K562 (cell line): ENCODE results near the gene ALS2CL. TPM values are rescaled to one million over a fixed set of nuclear protein-coding genes. Genes with fewer than 3 reads are reported as not detected.
A peak's percentile ranks its signal among the peaks of the same experiment; 100 is the strongest.

Experiments used
- CBFA2T2 ChIP-seq: fragments of 450-650 bp; conservative IDR thresholded peaks from 2 replicates; pipeline ENCODE4 v1.6.1; 2017; ENCODE audit warnings: mild to moderate bottlenecking
- CC2D1A ChIP-seq: fragments of 450-650 bp; IDR thresholded peaks from 2 replicates; pipeline ENCODE4 v1.6.1; 2017; ENCODE audit warnings: mild to moderate bottlenecking
- HOXB6 ChIP-seq: fragments of 250-450 bp; sonication (Bioruptor Pico); IDR thresholded peaks from 2 replicates; pipeline ENCODE4 v1.5.1; 2022; ENCODE audit warnings: mild to moderate bottlenecking, borderline replicate concordance
- PCBP2 ChIP-seq: fragments of 200-400 bp; formaldehyde crosslinking; IDR thresholded peaks from 2 replicates; pipeline ENCODE4 v1.6.1; 2018; ENCODE audit warnings: low read length, low read depth, mild to moderate bottlenecking, moderate library complexity; ENCODE audit not compliant: poor library complexity, severe bottlenecking
- RBM39 ChIP-seq: fragments of 200-400 bp; formaldehyde crosslinking; optimal IDR thresholded peaks from 2 replicates; pipeline ENCODE3; 2018; ENCODE audit warnings: low read depth, low read length
- RFX5 ChIP-seq: IDR thresholded peaks from 2 replicates; pipeline ENCODE4 v1.6.1; 2011; ENCODE audit warnings: low read depth, mild to moderate bottlenecking, improper control_type of control experiment, low read length
- TAF1 ChIP-seq: IDR thresholded peaks from 2 replicates; pipeline ENCODE4 v1.6.1; 2011; ENCODE audit warnings: mild to moderate bottlenecking, low read length, moderate library complexity; ENCODE audit not compliant: insufficient read depth, control insufficient read depth, severe bottlenecking; ENCODE audit errors: extremely low read depth
- TAF15 ChIP-seq: fragments of 200-400 bp; formaldehyde crosslinking; IDR thresholded peaks from 2 replicates; pipeline ENCODE4 v1.6.1; 2017; ENCODE audit warnings: mild to moderate bottlenecking, low read depth, low read length, moderate library complexity
- ZBTB11 ChIP-seq, 3 experiments: fragments of 200-800 bp in 1 of 3; fragments of 250-450 bp in 1 of 3; fragments of 450-650 bp in 1 of 3; sonication (Bioruptor Pico) in 1 of 3; sonication (Bioruptor generic) in 1 of 3; formaldehyde crosslinking in 1 of 3; IDR thresholded peaks; 2 replicates each; pipeline versions ENCODE4 v1.6.1 to v1.8.0; 2016 to 2022; ENCODE audit warnings: mild to moderate bottlenecking in 2 of 3, missing genetic modification characterization in 2 of 3, missing compliant biosample characterization in 1 of 3, moderate library complexity in 1 of 3
- polyA plus RNA-seq, 8 experiments: library from polyadenylated mRNA; depleted of rRNA in 4 of 8; stranded (reverse) in 5 of 8; unstranded in 3 of 8; fragments of >200 nt; fragmentation: Nextera tagmentation in 2 of 8; fragmentation: Illumina TruSeq in 1 of 8; extraction: Ambion mirVana in 2 of 8; extraction: Trizol in 1 of 8; gene quantifications; 2 replicates each; pipeline versions ENCODE4 v1.2.1 to v1.2.3, GENCODE V29; 2011 to 2014; ENCODE audit warnings: inconsistent platforms in 1 of 8, missing spikeins in 1 of 8
- total RNA-seq, 7 experiments: library from RNA; depleted of rRNA in 6 of 7; stranded (reverse); fragments of >200 nt in 6 of 7; fragmentation: Illumina TruSeq in 2 of 7; extraction: Trizol in 2 of 7; gene quantifications; 2 replicates each; pipeline versions ENCODE4 v1.2.1 to v1.2.3, GENCODE V29; 2011 to 2021; ENCODE audit warnings: low replicate concordance in 1 of 7
- TF ChIP-seq, protein P1 (sequence below), 2 experiments: IDR thresholded peaks; 2 replicates each; pipeline ENCODE4 v1.6.1; 2011; ENCODE audit warnings: borderline replicate concordance in 1 of 2, control low read depth in 1 of 2, low read depth in 1 of 2, low read length in 1 of 2, mild to moderate bottlenecking in 1 of 2, mixed read lengths in 1 of 2, moderate library complexity in 1 of 2; ENCODE audit not compliant: insufficient read depth in 1 of 2, insufficient read length in 1 of 2, poor library complexity in 1 of 2, severe bottlenecking in 1 of 2; ENCODE audit errors: extremely low read depth in 1 of 2
- TF ChIP-seq, protein P2 (sequence below), 2 experiments: fragments of 200-800 bp in 1 of 2; sonication (Bioruptor generic) in 1 of 2; sonication (generic) in 1 of 2; formaldehyde crosslinking in 1 of 2; IDR thresholded peaks in 1 of 2; conservative IDR thresholded peaks in 1 of 2; 2 replicates each; pipeline versions ENCODE4 v1.5.0 to v1.6.1; 2016 to 2020; ENCODE audit warnings: missing compliant biosample characterization in 1 of 2, missing genetic modification characterization in 1 of 2, missing genetic modification reagents in 1 of 2
- TF ChIP-seq, protein P3 (sequence below), 3 experiments: fragments of 200-800 bp in 1 of 3; sonication (Bioruptor generic) in 1 of 3; sonication (generic) in 1 of 3; formaldehyde crosslinking in 1 of 3; IDR thresholded peaks; 2 replicates each; pipeline versions ENCODE4 v1.6.1 to v1.8.0; 2016 to 2022; ENCODE audit warnings: mild to moderate bottlenecking in 2 of 3, missing compliant biosample characterization in 2 of 3, missing genetic modification characterization in 2 of 3, missing genetic modification reagents in 1 of 3
- TF ChIP-seq, protein P4 (sequence below): fragments of 250-450 bp; sonication (Bioruptor Pico); IDR thresholded peaks from 2 replicates; pipeline ENCODE4 v1.5.0; 2022; ENCODE audit warnings: mild to moderate bottlenecking
- TF ChIP-seq, protein P5 (sequence below): IDR thresholded peaks from 3 replicates; pipeline ENCODE4 v1.6.1; 2011; ENCODE audit warnings: borderline replicate concordance, mild to moderate bottlenecking; ENCODE audit not compliant: insufficient read length, insufficient read depth

The ALS2CL gene
- total and polyA plus RNA-seq, 9 of the 15 experiments (the other 6 are each of a cell fraction or from before 2014, with no cell fraction given): 0.03 to 0.13 (median 0.05) TPM; not detected in 3

- TF ChIP-seq, protein P1, sequence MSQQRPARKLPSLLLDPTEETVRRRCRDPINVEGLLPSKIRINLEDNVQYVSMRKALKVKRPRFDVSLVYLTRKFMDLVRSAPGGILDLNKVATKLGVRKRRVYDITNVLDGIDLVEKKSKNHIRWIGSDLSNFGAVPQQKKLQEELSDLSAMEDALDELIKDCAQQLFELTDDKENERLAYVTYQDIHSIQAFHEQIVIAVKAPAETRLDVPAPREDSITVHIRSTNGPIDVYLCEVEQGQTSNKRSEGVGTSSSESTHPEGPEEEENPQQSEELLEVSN (IDR thresholded peaks at IDR 0.05; ENCODE audit: borderline replicate concordance in 1 of 2, extremely low read depth in 1 of 2, insufficient read depth in 1 of 2, insufficient read length in 1 of 2, low read depth in 1 of 2, low read length in 1 of 2, poor library complexity in 1 of 2, severe bottlenecking in 1 of 2): no peak
- TF ChIP-seq PCBP2: no peak
- TF ChIP-seq, protein P2, sequence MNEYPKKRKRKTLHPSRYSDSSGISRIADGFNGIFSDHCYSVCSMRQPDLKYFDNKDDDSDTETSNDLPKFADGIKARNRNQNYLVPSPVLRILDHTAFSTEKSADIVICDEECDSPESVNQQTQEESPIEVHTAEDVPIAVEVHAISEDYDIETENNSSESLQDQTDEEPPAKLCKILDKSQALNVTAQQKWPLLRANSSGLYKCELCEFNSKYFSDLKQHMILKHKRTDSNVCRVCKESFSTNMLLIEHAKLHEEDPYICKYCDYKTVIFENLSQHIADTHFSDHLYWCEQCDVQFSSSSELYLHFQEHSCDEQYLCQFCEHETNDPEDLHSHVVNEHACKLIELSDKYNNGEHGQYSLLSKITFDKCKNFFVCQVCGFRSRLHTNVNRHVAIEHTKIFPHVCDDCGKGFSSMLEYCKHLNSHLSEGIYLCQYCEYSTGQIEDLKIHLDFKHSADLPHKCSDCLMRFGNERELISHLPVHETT (CRISPR knock-in tag; conservative IDR thresholded peaks at IDR 0.05 in 1 of 2, IDR thresholded peaks at IDR 0.05 in 1 of 2): no peak
- TF ChIP-seq CBFA2T2: peak; percentile 21; the same call in 1 of the 2 replicates
- TF ChIP-seq ZBTB11 (CRISPR knock-in tag; IDR thresholded peaks at IDR 0.05): no peak
- no peak for TF ChIP-seq CC2D1A
- no peak for TF ChIP-seq RBM39
- TF ChIP-seq, protein P3, sequence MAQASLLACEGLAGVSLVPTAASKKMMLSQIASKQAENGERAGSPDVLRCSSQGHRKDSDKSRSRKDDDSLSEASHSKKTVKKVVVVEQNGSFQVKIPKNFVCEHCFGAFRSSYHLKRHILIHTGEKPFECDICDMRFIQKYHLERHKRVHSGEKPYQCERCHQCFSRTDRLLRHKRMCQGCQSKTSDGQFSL (CRISPR knock-in tag; IDR thresholded peaks at IDR 0.05): no peak
- TF ChIP-seq, protein P3 (tag; IDR thresholded peaks at IDR 0.05): no peak
- TF ChIP-seq HOXB6 (CRISPR knock-in tag): no peak
- no peak for TF ChIP-seq TAF1
- TF ChIP-seq, protein P4, sequence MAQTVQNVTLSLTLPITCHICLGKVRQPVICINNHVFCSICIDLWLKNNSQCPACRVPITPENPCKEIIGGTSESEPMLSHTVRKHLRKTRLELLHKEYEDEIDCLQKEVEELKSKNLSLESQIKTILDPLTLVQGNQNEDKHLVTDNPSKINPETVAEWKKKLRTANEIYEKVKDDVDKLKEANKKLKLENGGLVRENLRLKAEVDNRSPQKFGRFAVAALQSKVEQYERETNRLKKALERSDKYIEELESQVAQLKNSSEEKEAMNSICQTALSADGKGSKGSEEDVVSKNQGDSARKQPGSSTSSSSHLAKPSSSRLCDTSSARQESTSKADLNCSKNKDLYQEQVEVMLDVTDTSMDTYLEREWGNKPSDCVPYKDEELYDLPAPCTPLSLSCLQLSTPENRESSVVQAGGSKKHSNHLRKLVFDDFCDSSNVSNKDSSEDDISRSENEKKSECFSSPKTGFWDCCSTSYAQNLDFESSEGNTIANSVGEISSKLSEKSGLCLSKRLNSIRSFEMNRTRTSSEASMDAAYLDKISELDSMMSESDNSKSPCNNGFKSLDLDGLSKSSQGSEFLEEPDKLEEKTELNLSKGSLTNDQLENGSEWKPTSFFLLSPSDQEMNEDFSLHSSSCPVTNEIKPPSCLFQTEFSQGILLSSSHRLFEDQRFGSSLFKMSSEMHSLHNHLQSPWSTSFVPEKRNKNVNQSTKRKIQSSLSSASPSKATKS: no peak
- TF ChIP-seq, protein P5, sequence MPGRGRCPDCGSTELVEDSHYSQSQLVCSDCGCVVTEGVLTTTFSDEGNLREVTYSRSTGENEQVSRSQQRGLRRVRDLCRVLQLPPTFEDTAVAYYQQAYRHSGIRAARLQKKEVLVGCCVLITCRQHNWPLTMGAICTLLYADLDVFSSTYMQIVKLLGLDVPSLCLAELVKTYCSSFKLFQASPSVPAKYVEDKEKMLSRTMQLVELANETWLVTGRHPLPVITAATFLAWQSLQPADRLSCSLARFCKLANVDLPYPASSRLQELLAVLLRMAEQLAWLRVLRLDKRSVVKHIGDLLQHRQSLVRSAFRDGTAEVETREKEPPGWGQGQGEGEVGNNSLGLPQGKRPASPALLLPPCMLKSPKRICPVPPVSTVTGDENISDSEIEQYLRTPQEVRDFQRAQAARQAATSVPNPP: no peak
- TF ChIP-seq TAF15: no peak
- TF ChIP-seq RFX5: no peak
Observed at GRCh38 chr3:46642971-46643370, 50.5 kb downstream of the ALS2CL start (continued).
